ENCODE results near the gene COA1.

The COA1 gene

GRCh38 chr7:43666938-43667337 lies 62.4 kb downstream of the COA1 start:
- Histone ChIP-seq H3K27ac (no peak overlapping the region), H3K9me3 (ENCODE audit: control insufficient read depth, low read length) (no peaks in the 10 kb centered on the region), H3K36me3 (ENCODE audit: control insufficient read depth, insufficient read depth, low read length) (no peaks in the 10 kb centered on the region), H3K9ac (no peak overlapping the region), H3K4me1 (no peaks in the 10 kb centered on the region), H3K27me3 (ENCODE audit: control insufficient read depth, insufficient read depth, low read length) (no peaks in the 10 kb centered on the region), H3K4me3 (ENCODE audit: low read depth, low read length) (no peak overlapping the region), H3K4me2 (ENCODE audit: low read length) (no peak overlapping the region), H3K79me2 (peaks cover 17% of the 10 kb centered on the region), H2AFZ (no peak overlapping the region)
- TF ChIP-seq, protein P1, sequence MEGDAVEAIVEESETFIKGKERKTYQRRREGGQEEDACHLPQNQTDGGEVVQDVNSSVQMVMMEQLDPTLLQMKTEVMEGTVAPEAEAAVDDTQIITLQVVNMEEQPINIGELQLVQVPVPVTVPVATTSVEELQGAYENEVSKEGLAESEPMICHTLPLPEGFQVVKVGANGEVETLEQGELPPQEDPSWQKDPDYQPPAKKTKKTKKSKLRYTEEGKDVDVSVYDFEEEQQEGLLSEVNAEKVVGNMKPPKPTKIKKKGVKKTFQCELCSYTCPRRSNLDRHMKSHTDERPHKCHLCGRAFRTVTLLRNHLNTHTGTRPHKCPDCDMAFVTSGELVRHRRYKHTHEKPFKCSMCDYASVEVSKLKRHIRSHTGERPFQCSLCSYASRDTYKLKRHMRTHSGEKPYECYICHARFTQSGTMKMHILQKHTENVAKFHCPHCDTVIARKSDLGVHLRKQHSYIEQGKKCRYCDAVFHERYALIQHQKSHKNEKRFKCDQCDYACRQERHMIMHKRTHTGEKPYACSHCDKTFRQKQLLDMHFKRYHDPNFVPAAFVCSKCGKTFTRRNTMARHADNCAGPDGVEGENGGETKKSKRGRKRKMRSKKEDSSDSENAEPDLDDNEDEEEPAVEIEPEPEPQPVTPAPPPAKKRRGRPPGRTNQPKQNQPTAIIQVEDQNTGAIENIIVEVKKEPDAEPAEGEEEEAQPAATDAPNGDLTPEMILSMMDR (IDR thresholded peaks at IDR 0.05) = no peak

GRCh38 chr7:43664681-43665080 lies 64.6 kb downstream of the COA1 start:
- Histone ChIP-seq H3K36me3 (ENCODE audit: control insufficient read depth, insufficient read depth, low read length) (no peaks in the 10 kb centered on the region), H3K27me3 (ENCODE audit: control insufficient read depth, insufficient read depth, low read length) (no peaks in the 10 kb centered on the region), H3K27ac (no peak overlapping the region), H3K9me3 (ENCODE audit: control insufficient read depth, low read length) (no peaks in the 10 kb centered on the region), H3K4me2 (ENCODE audit: low read length) (no peak overlapping the region), H3K4me1 (no peaks in the 10 kb centered on the region), H3K4me3 (ENCODE audit: low read depth, low read length) (no peak overlapping the region), H3K9ac (no peak overlapping the region), H2AFZ (no peak overlapping the region), H3K79me2 (peaks cover 12% of the 10 kb centered on the region)
- TF ChIP-seq, protein P1 (IDR thresholded peaks at IDR 0.05) = no peak

- Histone ChIP-seq H3K9ac (no peak overlapping the region), H3K4me3 (ENCODE audit: low read depth, low read length) (no peak overlapping the region), H3K4me1 (no peaks in the 10 kb centered on the region), H3K27me3 (ENCODE audit: control insufficient read depth, insufficient read depth, low read length) (no peaks in the 10 kb centered on the region), H3K9me3 (ENCODE audit: control insufficient read depth, low read length) (no peaks in the 10 kb centered on the region), H3K4me2 (ENCODE audit: low read length) (no peak overlapping the region), H2AFZ (no peak overlapping the region), H3K27ac (no peak overlapping the region), H3K36me3 (ENCODE audit: control insufficient read depth, insufficient read depth, low read length) (no peaks in the 10 kb centered on the region), H3K79me2 (peaks cover 6% of the 10 kb centered on the region)
- TF ChIP-seq, protein P1 (IDR thresholded peaks at IDR 0.05) = no peak
Measured at GRCh38 chr7:43660141-43660540, 69.2 kb downstream of the COA1 start.

DNA sequence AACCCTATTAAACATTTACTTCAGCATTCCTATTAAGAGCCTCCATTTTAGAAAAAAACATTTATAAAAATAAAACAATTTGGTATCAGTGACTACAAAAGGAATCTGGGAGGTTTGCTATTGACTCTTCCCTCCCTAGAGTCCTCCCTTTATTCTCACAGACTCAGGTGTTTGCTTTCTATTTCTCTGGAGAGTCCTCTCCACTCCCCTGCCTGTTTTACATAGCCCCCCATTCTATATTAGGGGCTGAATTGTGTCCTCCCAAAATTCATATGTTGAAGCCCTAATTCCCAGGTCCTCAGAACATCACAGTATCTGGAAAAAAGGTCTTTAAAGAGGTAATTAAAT lies 69.8 kb downstream of the COA1 start:
- H3K27ac ChIP-seq = no peak overlapping the region
- TF ChIP-seq, protein P1 (IDR thresholded peaks at IDR 0.05) = no peak
- no peak overlapping the region for H3K4me3 ChIP-seq (ENCODE audit: low read depth, low read length)
- H3K27me3 ChIP-seq (ENCODE audit: control insufficient read depth, insufficient read depth, low read length) = no peaks in the 10 kb centered on the region
- no peaks in the 10 kb centered on the region for H3K36me3 ChIP-seq (ENCODE audit: control insufficient read depth, insufficient read depth, low read length)
- H3K9ac ChIP-seq = no peak overlapping the region
- no peaks in the 10 kb centered on the region for H3K4me1 ChIP-seq
- no peaks in the 10 kb centered on the region for H3K9me3 ChIP-seq (ENCODE audit: control insufficient read depth, low read length)
- H3K4me2 ChIP-seq (ENCODE audit: low read length) = no peak overlapping the region
- no peak overlapping the region for H2AFZ ChIP-seq
- peaks cover 6% of the 10 kb centered on the region for H3K79me2 ChIP-seq

GRCh38 chr7:43658718-43659548 lies 70.4 kb downstream of the COA1 start:
- H3K4me1 ChIP-seq = no peaks in the 10 kb centered on the region
- TF ChIP-seq, protein P1 (IDR thresholded peaks at IDR 0.05) = no peak
- H3K36me3 ChIP-seq (ENCODE audit: control insufficient read depth, insufficient read depth, low read length) = no peaks in the 10 kb centered on the region
- peaks cover 6% of the 10 kb centered on the region for H3K79me2 ChIP-seq
- no peaks in the 10 kb centered on the region for H3K27me3 ChIP-seq (ENCODE audit: control insufficient read depth, insufficient read depth, low read length)
- no peak overlapping the region for H3K27ac ChIP-seq
- H3K9me3 ChIP-seq (ENCODE audit: control insufficient read depth, low read length) = no peaks in the 10 kb centered on the region
- H3K4me2 ChIP-seq (ENCODE audit: low read length) = no peak overlapping the region
- no peak overlapping the region for H3K4me3 ChIP-seq (ENCODE audit: low read depth, low read length)
- no peak overlapping the region for H3K9ac ChIP-seq
- no peak overlapping the region for H2AFZ ChIP-seq

Data from parathyroid adenoma (tissue), 2 donors.